ENCODE data around the gene NCOA3.

NCOA3 gene

GRCh38 chr20:47698142-47698541 lies 196.5 kb downstream of the NCOA3 start:
- Histone ChIP-seq H2AFZ (ENCODE audit: low read length) (no peak overlapping the region), H4K20me1 (ENCODE audit: insufficient read depth, low read length) (no peaks in the 10 kb centered on the region), H3K4me2 (ENCODE audit: low read length) (no peak overlapping the region), H3K9me2 (ENCODE audit: low read depth, low read length) (no peaks in the 10 kb centered on the region), H3K9me3 (ENCODE audit: low read length) (no peaks in the 10 kb centered on the region), H3K79me2 (ENCODE audit: insufficient read depth, low read length) (no peaks in the 10 kb centered on the region), H3F3A (ENCODE audit: insufficient read depth, low read length) (no peaks in the 10 kb centered on the region), H3K4me3 (ENCODE audit: low read depth, low read length, poor library complexity, severe bottlenecking) (no peak overlapping the region), H3K4me1 (ENCODE audit: insufficient read depth, low read length, severe bottlenecking) (no peaks in the 10 kb centered on the region), H3K27me3 (ENCODE audit: insufficient read depth, low read length) (peaks cover 6% of the 10 kb centered on the region), H3K9ac (ENCODE audit: low read length) (no peak overlapping the region), H3K36me3 (ENCODE audit: insufficient read depth, low read length) (no peaks in the 10 kb centered on the region), H3K27ac (ENCODE audit: low read depth, low read length, poor library complexity, severe bottlenecking) (no peak overlapping the region)
- TF ChIP-seq EZH2 (IDR thresholded peaks at IDR 0.05; ENCODE audit: borderline replicate concordance, low read length) (no peak), CTCF (IDR thresholded peaks at IDR 0.05; ENCODE audit: low read length) (no peak)

DNA sequence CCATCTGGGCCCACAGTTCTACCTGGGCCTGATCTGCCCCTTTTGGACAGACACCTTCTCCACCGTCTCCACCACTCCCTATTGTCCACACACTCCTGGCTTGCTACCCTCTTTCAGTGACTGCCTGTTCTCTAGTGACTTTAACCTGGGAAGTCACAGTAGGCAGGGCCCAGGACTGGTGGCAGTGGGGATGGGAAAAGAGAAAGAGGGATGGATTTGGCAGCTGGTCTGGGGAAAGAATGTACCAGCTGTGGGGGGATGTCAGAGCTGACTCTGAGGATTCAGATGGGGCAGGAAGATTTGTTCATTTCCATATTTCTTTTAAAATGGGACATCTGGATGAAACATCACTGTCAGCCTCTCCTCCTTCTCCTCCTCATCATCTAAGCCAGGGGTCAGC lies 198.1 kb downstream of the NCOA3 start:
- Histone ChIP-seq H3K9ac (ENCODE audit: low read length) (no peak overlapping the region), H2AFZ (ENCODE audit: low read length) (no peak overlapping the region), H3K36me3 (ENCODE audit: insufficient read depth, low read length) (no peaks in the 10 kb centered on the region), H3K79me2 (ENCODE audit: insufficient read depth, low read length) (no peaks in the 10 kb centered on the region), H3F3A (ENCODE audit: insufficient read depth, low read length) (no peaks in the 10 kb centered on the region), H3K9me3 (ENCODE audit: low read length) (no peaks in the 10 kb centered on the region), H3K9me2 (ENCODE audit: low read depth, low read length) (no peaks in the 10 kb centered on the region), H4K20me1 (ENCODE audit: insufficient read depth, low read length) (no peaks in the 10 kb centered on the region), H3K27ac (ENCODE audit: low read depth, low read length, poor library complexity, severe bottlenecking) (no peak overlapping the region), H3K27me3 (ENCODE audit: insufficient read depth, low read length) (peaks cover 6% of the 10 kb centered on the region), H3K4me1 (ENCODE audit: insufficient read depth, low read length, severe bottlenecking) (no peaks in the 10 kb centered on the region), H3K4me2 (ENCODE audit: low read length) (no peak overlapping the region), H3K4me3 (ENCODE audit: low read depth, low read length, poor library complexity, severe bottlenecking) (no peak overlapping the region)
- TF ChIP-seq CTCF (IDR thresholded peaks at IDR 0.05; ENCODE audit: low read length) (no peak), EZH2 (IDR thresholded peaks at IDR 0.05; ENCODE audit: borderline replicate concordance, low read length) (no peak)

DNA sequence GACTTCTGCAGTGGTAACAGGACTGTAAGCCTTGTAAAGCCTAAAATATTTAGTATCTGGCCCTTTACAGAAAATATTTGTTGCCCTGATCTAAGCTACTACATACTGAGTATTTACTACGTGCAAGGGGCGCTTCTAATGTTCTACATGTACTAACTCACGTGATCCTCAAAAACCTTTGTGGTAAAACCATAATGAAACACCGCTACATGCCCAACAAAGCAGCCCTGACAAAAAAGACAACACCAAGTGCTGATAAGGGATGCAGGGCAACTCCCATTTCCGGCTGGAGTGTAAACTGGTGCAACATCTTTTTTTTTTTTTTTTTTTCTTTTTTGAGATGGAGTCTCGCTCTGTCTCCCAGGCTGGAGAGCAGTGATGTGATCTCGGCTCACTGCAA lies 198.6 kb downstream of the NCOA3 start:
- no peak overlapping the region for H2AFZ ChIP-seq (ENCODE audit: low read length)
- no peaks in the 10 kb centered on the region for H3K9me3 ChIP-seq (ENCODE audit: low read length)
- no peak overlapping the region for H3K9ac ChIP-seq (ENCODE audit: low read length)
- H4K20me1 ChIP-seq (ENCODE audit: insufficient read depth, low read length): no peaks in the 10 kb centered on the region
- H3K4me2 ChIP-seq (ENCODE audit: low read length): no peak overlapping the region
- no peaks in the 10 kb centered on the region for H3F3A ChIP-seq (ENCODE audit: insufficient read depth, low read length)
- H3K4me1 ChIP-seq (ENCODE audit: insufficient read depth, low read length, severe bottlenecking): no peaks in the 10 kb centered on the region
- H3K27ac ChIP-seq (ENCODE audit: low read depth, low read length, poor library complexity, severe bottlenecking): no peak overlapping the region
- no peak overlapping the region for H3K4me3 ChIP-seq (ENCODE audit: low read depth, low read length, poor library complexity, severe bottlenecking)
- H3K36me3 ChIP-seq (ENCODE audit: insufficient read depth, low read length): no peaks in the 10 kb centered on the region
- no peaks in the 10 kb centered on the region for H3K9me2 ChIP-seq (ENCODE audit: low read depth, low read length)
- no peaks in the 10 kb centered on the region for H3K79me2 ChIP-seq (ENCODE audit: insufficient read depth, low read length)
- TF ChIP-seq CTCF (IDR thresholded peaks at IDR 0.05; ENCODE audit: low read length) (no peak), EZH2 (IDR thresholded peaks at IDR 0.05; ENCODE audit: borderline replicate concordance, low read length) (no peak)
- peaks cover 6% of the 10 kb centered on the region for H3K27me3 ChIP-seq (ENCODE audit: insufficient read depth, low read length)

Data from OCI-LY1 (cell line).